ENCODE measurements around the gene EMC7.
"Not testable (repeated sequence)": the region's sequence is repeated elsewhere in the genome, so short reads cannot be mapped to it uniquely, and the experiment has no call there.

DNA sequence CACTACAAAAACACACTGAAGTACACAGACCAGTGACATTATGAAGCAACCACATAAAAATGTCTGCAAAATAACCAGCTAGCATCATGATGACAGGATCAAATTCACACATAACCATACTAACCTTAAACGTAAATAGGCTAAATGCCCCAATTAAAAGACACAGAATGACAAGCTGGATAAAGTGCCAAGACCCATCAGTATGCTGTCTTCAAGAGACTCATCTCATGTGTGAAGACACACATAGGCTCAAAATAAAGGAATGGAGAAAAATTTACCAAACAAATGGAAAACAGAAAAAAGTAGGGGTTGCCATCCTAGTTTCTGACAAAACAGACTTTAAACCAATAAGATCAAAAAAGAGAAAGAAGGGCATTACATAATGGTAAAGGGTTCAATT lies 51.3 kb downstream of the EMC7 start:
- TF ChIP-seq POLR2A, POLR2AphosphoS5 (IDR thresholded peaks at IDR 0.05): not testable (repeated sequence)
- TF ChIP-seq, protein P1, sequence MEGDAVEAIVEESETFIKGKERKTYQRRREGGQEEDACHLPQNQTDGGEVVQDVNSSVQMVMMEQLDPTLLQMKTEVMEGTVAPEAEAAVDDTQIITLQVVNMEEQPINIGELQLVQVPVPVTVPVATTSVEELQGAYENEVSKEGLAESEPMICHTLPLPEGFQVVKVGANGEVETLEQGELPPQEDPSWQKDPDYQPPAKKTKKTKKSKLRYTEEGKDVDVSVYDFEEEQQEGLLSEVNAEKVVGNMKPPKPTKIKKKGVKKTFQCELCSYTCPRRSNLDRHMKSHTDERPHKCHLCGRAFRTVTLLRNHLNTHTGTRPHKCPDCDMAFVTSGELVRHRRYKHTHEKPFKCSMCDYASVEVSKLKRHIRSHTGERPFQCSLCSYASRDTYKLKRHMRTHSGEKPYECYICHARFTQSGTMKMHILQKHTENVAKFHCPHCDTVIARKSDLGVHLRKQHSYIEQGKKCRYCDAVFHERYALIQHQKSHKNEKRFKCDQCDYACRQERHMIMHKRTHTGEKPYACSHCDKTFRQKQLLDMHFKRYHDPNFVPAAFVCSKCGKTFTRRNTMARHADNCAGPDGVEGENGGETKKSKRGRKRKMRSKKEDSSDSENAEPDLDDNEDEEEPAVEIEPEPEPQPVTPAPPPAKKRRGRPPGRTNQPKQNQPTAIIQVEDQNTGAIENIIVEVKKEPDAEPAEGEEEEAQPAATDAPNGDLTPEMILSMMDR (IDR thresholded peaks at IDR 0.05 in 8 of 11, conservative IDR thresholded peaks at IDR 0.05 in 3 of 11): not testable (repeated sequence)
